ENCODE measurements around the gene STK16. TPM values are rescaled to one million over a fixed set of nuclear protein-coding genes. Genes with fewer than 3 reads are reported as not detected.
A peak's percentile ranks its signal among the peaks of the same experiment; 100 is the strongest.

STK16 gene
- total RNA-seq, 4 donors from 2014 or later: 18.7 to 44.8 (median 28.2) TPM

- intact Hi-C loops (cut with DNase I; ENCODE audit: low total_unique reads): loop anchor here (10.0 kb wide), 1 partner anchor 71 kb away; the partner anchor contains the start of genes ANKZF1 and ATG9A
- H3K4me3 ChIP-seq: no peak overlapping the region
- in situ Hi-C loops (cut with MboI; ENCODE audit: low pct_ligation_motif_present in 1 of 4, low pct_unique_long_range_greater_than_20kb in 1 of 4, low sequenced_read_pairs in 3 of 4): loop anchor here (10.0 to 25.0 kb wide), 3 partner anchors 121 to 241 kb away; partner anchors contain the start of genes SLC23A3 (in 3 of the 4), CNPPD1 (in 2 of the 4), RETREG2 (in 2 of the 4) and NHEJ1 (in 1 of the 4)
- WGBS, 2 donors (ENCODE audit: low coverage in 1 of 2): 85 to 92% methylated on average over 2 to 13 of the region's 14 CpGs
- H3K27ac ChIP-seq: no peak overlapping the region
- no peaks in the 10 kb centered on the region for H3K9me3 ChIP-seq
- no peak for DNase-seq
- TF ChIP-seq POLR2AphosphoS5 (IDR thresholded peaks at IDR 0.05) (no peak), POLR2A (IDR thresholded peaks at IDR 0.05) (no peak), CTCF (IDR thresholded peaks at IDR 0.05) (no peak), EP300 (IDR thresholded peaks at IDR 0.05; ENCODE audit: low read depth) (no peak)
- peaks cover 19% of the 10 kb centered on the region for H3K27me3 ChIP-seq
- H3K36me3 ChIP-seq: no peaks in the 10 kb centered on the region
- peaks cover 3 to 20% (median 12%) of the 10 kb centered on the region in 4 donors for H3K4me1 ChIP-seq
Measured at GRCh38 chr2:219296142-219296541, 50.9 kb downstream of the STK16 start.

GRCh38 chr2:219296631-219297391 lies 51.5 kb downstream of the STK16 start:
- in situ Hi-C loops (cut with MboI; ENCODE audit: low pct_ligation_motif_present in 1 of 4, low pct_unique_long_range_greater_than_20kb in 1 of 4, low sequenced_read_pairs in 3 of 4) (loop anchor here (10.0 to 25.0 kb wide), 3 partner anchors 122 to 242 kb away; partner anchors contain the start of genes SLC23A3 (in 3 of the 4), CNPPD1 (in 2 of the 4), RETREG2 (in 2 of the 4) and NHEJ1 (in 1 of the 4)), intact Hi-C loops (cut with DNase I; ENCODE audit: low total_unique reads) (loop anchor here (10.0 kb wide), 1 partner anchor 72 kb away; the partner anchor contains the start of genes ANKZF1 and ATG9A)

GRCh38 chr2:219297766-219298456 lies 52.6 kb downstream of the STK16 start:
- H3K9me3 ChIP-seq: no peaks in the 10 kb centered on the region
- no peak for DNase-seq
- H3K27me3 ChIP-seq: peaks cover 36% of the 10 kb centered on the region
- intact Hi-C loops (cut with DNase I; ENCODE audit: low total_unique reads): loop anchor here (10.0 kb wide), 1 partner anchor 73 kb away; the partner anchor contains the start of genes ANKZF1 and ATG9A
- no peak overlapping the region for H3K4me3 ChIP-seq
- in situ Hi-C loops (cut with MboI; ENCODE audit: low pct_ligation_motif_present in 1 of 4, low pct_unique_long_range_greater_than_20kb in 1 of 4, low sequenced_read_pairs in 3 of 4): loop anchor here (10.0 to 25.0 kb wide), 3 partner anchors 123 to 243 kb away; partner anchors contain the start of genes SLC23A3 (in 3 of the 4), CNPPD1 (in 2 of the 4), RETREG2 (in 2 of the 4) and NHEJ1 (in 1 of the 4)
- no peak overlapping the region for H3K27ac ChIP-seq
- no peaks in the 10 kb centered on the region for H3K36me3 ChIP-seq
- WGBS, 2 donors (ENCODE audit: low coverage in 1 of 2): 59 to 81% methylated on average over 4 to 14 of the region's 14 CpGs
- peaks cover 3 to 20% (median 12%) of the 10 kb centered on the region in 4 donors for H3K4me1 ChIP-seq
- TF ChIP-seq POLR2AphosphoS5 (IDR thresholded peaks at IDR 0.05) (no peak), EP300 (IDR thresholded peaks at IDR 0.05; ENCODE audit: low read depth) (no peak), POLR2A (IDR thresholded peaks at IDR 0.05) (no peak), CTCF (IDR thresholded peaks at IDR 0.05) (no peak)

More at GRCh38 chr2:219296631-219297391, 51.5 kb downstream of the STK16 start:
- DNase-seq: no peak
- H3K9me3 ChIP-seq: no peaks in the 10 kb centered on the region
- H3K27ac ChIP-seq: no peak overlapping the region
- WGBS, 2 donors (ENCODE audit: low coverage in 1 of 2): 78 to 92% methylated on average over 5 to 13 of the region's 25 CpGs
- TF ChIP-seq POLR2AphosphoS5 (IDR thresholded peaks at IDR 0.05): no peak
- no peak for TF ChIP-seq EP300 (IDR thresholded peaks at IDR 0.05; ENCODE audit: low read depth)
- H3K4me3 ChIP-seq: no peak overlapping the region
- peaks cover 3 to 20% (median 12%) of the 10 kb centered on the region in 4 donors for H3K4me1 ChIP-seq
- peaks cover 26% of the 10 kb centered on the region for H3K27me3 ChIP-seq
- H3K36me3 ChIP-seq: no peaks in the 10 kb centered on the region

GRCh38 chr2:219298759-219299371 lies 53.6 kb downstream of the STK16 start:
- H3K4me1 ChIP-seq: peaks cover 3 to 19% (median 12%) of the 10 kb centered on the region in 4 donors
- H3K9me3 ChIP-seq: no peaks in the 10 kb centered on the region
- H3K36me3 ChIP-seq: no peaks in the 10 kb centered on the region
- 29% methylated on average over 12 of the region's 15 CpGs; no CpG with 5 or more reads in 1 of the 2 donors for WGBS, 2 donors (ENCODE audit: low coverage in 1 of 2)
- H3K27ac ChIP-seq: no peak overlapping the region
- H3K4me3 ChIP-seq: no peak overlapping the region
- H3K27me3 ChIP-seq: peaks cover 43% of the 10 kb centered on the region
- intact Hi-C loops (cut with DNase I; ENCODE audit: low total_unique reads) (loop anchor here (10.0 kb wide), 1 partner anchor 74 kb away; the partner anchor contains the start of genes ANKZF1 and ATG9A), in situ Hi-C loops (cut with MboI; ENCODE audit: low pct_ligation_motif_present in 1 of 4, low pct_unique_long_range_greater_than_20kb in 1 of 4, low sequenced_read_pairs in 3 of 4) (loop anchor here (10.0 to 25.0 kb wide), 3 partner anchors 124 to 244 kb away; partner anchors contain the start of genes SLC23A3 (in 3 of the 4), CNPPD1 (in 2 of the 4), RETREG2 (in 2 of the 4) and NHEJ1 (in 1 of the 4))
- peak; percentile 93 for DNase-seq
- peak; percentile 96 to 100 (median 100) for TF ChIP-seq CTCF (IDR thresholded peaks at IDR 0.05)
- no peak for TF ChIP-seq POLR2AphosphoS5 (IDR thresholded peaks at IDR 0.05)
- no peak for TF ChIP-seq POLR2A (IDR thresholded peaks at IDR 0.05)
- TF ChIP-seq EP300 (IDR thresholded peaks at IDR 0.05; ENCODE audit: low read depth): no peak

All from transverse colon (tissue), 4 donors.